Mucosa of rectum (tissue), 2 donors: ENCODE measurements around the gene SCN5A.

Experiments
- H3K27ac ChIP-seq, 2 donors: one replicate each; pipeline ENCODE4 v1.7.0; 2013; ENCODE audit warnings: inconsistent platforms in 2 of 2, low read depth in 2 of 2, low read length in 2 of 2
- H3K27me3 ChIP-seq, 2 donors: one replicate each; pipeline ENCODE4 v1.7.0; 2013; ENCODE audit warnings: low read length in 2 of 2; ENCODE audit not compliant: control insufficient read depth in 2 of 2, insufficient read depth in 2 of 2
- H3K36me3 ChIP-seq, 2 donors: one replicate each; pipeline ENCODE4 v1.7.0; 2013; ENCODE audit warnings: low read length in 2 of 2; ENCODE audit not compliant: control insufficient read depth in 2 of 2, insufficient read depth in 2 of 2
- H3K4me1 ChIP-seq, 2 donors: one replicate each; pipeline ENCODE4 v1.7.0; 2013; ENCODE audit warnings: low read length in 2 of 2, mild to moderate bottlenecking in 1 of 2; ENCODE audit not compliant: control insufficient read depth in 2 of 2, insufficient read depth in 2 of 2
- H3K4me3 ChIP-seq, 2 donors: one replicate each; pipeline ENCODE4 v1.7.0; 2013; ENCODE audit warnings: low read length in 2 of 2
- H3K9ac ChIP-seq, 2 donors: one replicate each; pipeline ENCODE4 v1.7.0; 2013; ENCODE audit warnings: low read length in 2 of 2, low read depth in 1 of 2, mild to moderate bottlenecking in 1 of 2
- H3K9me3 ChIP-seq, 2 donors: one replicate each; pipeline ENCODE4 v1.7.0; 2013; ENCODE audit warnings: low read length in 2 of 2; ENCODE audit not compliant: control insufficient read depth in 2 of 2
- donor health status: healthy.
- donor health status: Normal muscosa, but diverticular disease.

The SCN5A gene

GRCh38 chr3:38590521-38590920 lies 59.0 kb downstream of the SCN5A start:
- Histone ChIP-seq H3K27me3 (no peaks in the 10 kb centered on the region), H3K27ac (no peak overlapping the region), H3K36me3 (no peaks in the 10 kb centered on the region), H3K9ac (no peak overlapping the region), H3K4me1 (no peaks in the 10 kb centered on the region), H3K9me3 (no peaks in the 10 kb centered on the region), H3K4me3 (no peak overlapping the region)

GRCh38 chr3:38588995-38589937 lies 60.2 kb downstream of the SCN5A start:
- Histone ChIP-seq H3K9ac (no peak overlapping the region), H3K27me3 (no peaks in the 10 kb centered on the region), H3K36me3 (no peaks in the 10 kb centered on the region), H3K4me1 (no peaks in the 10 kb centered on the region), H3K27ac (no peak overlapping the region), H3K9me3 (no peaks in the 10 kb centered on the region), H3K4me3 (no peak overlapping the region)

GRCh38 chr3:38588371-38588971 lies 61.0 kb downstream of the SCN5A start:
- no peaks in the 10 kb centered on the region for H3K9me3 ChIP-seq
- no peaks in the 10 kb centered on the region for H3K4me1 ChIP-seq
- no peaks in the 10 kb centered on the region for H3K27me3 ChIP-seq
- no peak overlapping the region for H3K4me3 ChIP-seq
- H3K9ac ChIP-seq: no peak overlapping the region
- no peak overlapping the region for H3K27ac ChIP-seq
- H3K36me3 ChIP-seq: no peaks in the 10 kb centered on the region

- H3K4me3 ChIP-seq: no peak overlapping the region
- H3K27me3 ChIP-seq: no peaks in the 10 kb centered on the region
- H3K36me3 ChIP-seq: no peaks in the 10 kb centered on the region
- H3K27ac ChIP-seq: no peak overlapping the region
- H3K9ac ChIP-seq: no peak overlapping the region
- no peaks in the 10 kb centered on the region for H3K4me1 ChIP-seq
- H3K9me3 ChIP-seq: no peaks in the 10 kb centered on the region
Observed at GRCh38 chr3:38587548-38588131, 61.8 kb downstream of the SCN5A start.

GRCh38 chr3:38586546-38587520 lies 62.7 kb downstream of the SCN5A start:
- no peaks in the 10 kb centered on the region for H3K27me3 ChIP-seq
- no peak overlapping the region for H3K9ac ChIP-seq
- no peak overlapping the region for H3K27ac ChIP-seq

GRCh38 chr3:38585791-38586420 lies 63.6 kb downstream of the SCN5A start:
- no peaks in the 10 kb centered on the region for H3K27me3 ChIP-seq
- H3K27ac ChIP-seq: no peak overlapping the region
- H3K36me3 ChIP-seq: no peaks in the 10 kb centered on the region
- H3K4me1 ChIP-seq: no peaks in the 10 kb centered on the region
- H3K4me3 ChIP-seq: no peak overlapping the region
- no peaks in the 10 kb centered on the region for H3K9me3 ChIP-seq
- H3K9ac ChIP-seq: no peak overlapping the region

More at GRCh38 chr3:38586546-38587520, 62.7 kb downstream of the SCN5A start:
- Histone ChIP-seq H3K4me3 (no peak overlapping the region), H3K9me3 (no peaks in the 10 kb centered on the region), H3K4me1 (no peaks in the 10 kb centered on the region), H3K36me3 (no peaks in the 10 kb centered on the region)

GRCh38 chr3:38583688-38584087 lies 65.8 kb downstream of the SCN5A start:
- Histone ChIP-seq H3K4me3 (no peak overlapping the region), H3K27me3 (no peaks in the 10 kb centered on the region), H3K27ac (no peak overlapping the region), H3K4me1 (no peaks in the 10 kb centered on the region), H3K9ac (no peak overlapping the region), H3K9me3 (no peaks in the 10 kb centered on the region), H3K36me3 (no peaks in the 10 kb centered on the region)

- Histone ChIP-seq H3K9me3 (no peaks in the 10 kb centered on the region), H3K9ac (no peak overlapping the region), H3K4me1 (no peaks in the 10 kb centered on the region), H3K36me3 (no peaks in the 10 kb centered on the region), H3K27me3 (no peaks in the 10 kb centered on the region), H3K27ac (no peak overlapping the region), H3K4me3 (no peak overlapping the region)
Observed at GRCh38 chr3:38582941-38583645, 66.4 kb downstream of the SCN5A start.

GRCh38 chr3:38582316-38582715 lies 67.2 kb downstream of the SCN5A start:
- H3K27ac ChIP-seq: no peak overlapping the region
- no peaks in the 10 kb centered on the region for H3K27me3 ChIP-seq
- no peaks in the 10 kb centered on the region for H3K9me3 ChIP-seq
- no peaks in the 10 kb centered on the region for H3K36me3 ChIP-seq
- no peaks in the 10 kb centered on the region for H3K4me1 ChIP-seq
- no peak overlapping the region for H3K4me3 ChIP-seq
- no peak overlapping the region for H3K9ac ChIP-seq
